Mesothelial cell of epicardium (in vitro differentiated cells): ENCODE data around the gene TMEM82. TPM values are rescaled to one million over a fixed set of nuclear protein-coding genes. Genes with fewer than 3 reads are reported as not detected.

ENCODE experiments used
- DNase-seq, 2 experiments: peaks; one replicate each; pipeline ENCODE4 v3.0.0; 2021; ENCODE audit warnings: low spot score in 2 of 2; ENCODE audit not compliant: unreplicated experiment in 2 of 2
- H3K27ac Mint-ChIP-seq: 2 replicates; pipeline ENCODE4 v1.8.0; 2021; ENCODE audit warnings: mixed read lengths
- H3K27me3 Mint-ChIP-seq: 2 replicates; pipeline ENCODE4 v1.8.0; 2021; ENCODE audit warnings: low read depth, mixed read lengths
- H3K36me3 Mint-ChIP-seq: 2 replicates; pipeline ENCODE4 v1.8.0; 2021; ENCODE audit warnings: mixed read lengths
- H3K4me1 Mint-ChIP-seq: 2 replicates; pipeline ENCODE4 v1.8.0; 2021; ENCODE audit warnings: mixed read lengths
- H3K4me3 Mint-ChIP-seq: 2 replicates; pipeline ENCODE4 v1.8.0; 2021; ENCODE audit warnings: mild to moderate bottlenecking, moderate library complexity, mixed read lengths
- H3K9me3 Mint-ChIP-seq: 2 replicates; pipeline ENCODE4 v1.8.0; 2021; ENCODE audit warnings: mixed read lengths
- CTCF ChIP-seq: fragments of 200-600 bp; sonication (generic); IDR thresholded peaks from one replicate; pipeline ENCODE4 v1.5.0; 2021; ENCODE audit warnings: antibody characterized with exemption; ENCODE audit not compliant: unreplicated experiment
- total RNA-seq: library from RNA; stranded (reverse); gene quantifications from 3 replicates; pipeline ENCODE4 v1.2.1, GENCODE V29; 2021

Gene TMEM82
- total RNA-seq, 1 donor from 2014 or later = not detected

DNA sequence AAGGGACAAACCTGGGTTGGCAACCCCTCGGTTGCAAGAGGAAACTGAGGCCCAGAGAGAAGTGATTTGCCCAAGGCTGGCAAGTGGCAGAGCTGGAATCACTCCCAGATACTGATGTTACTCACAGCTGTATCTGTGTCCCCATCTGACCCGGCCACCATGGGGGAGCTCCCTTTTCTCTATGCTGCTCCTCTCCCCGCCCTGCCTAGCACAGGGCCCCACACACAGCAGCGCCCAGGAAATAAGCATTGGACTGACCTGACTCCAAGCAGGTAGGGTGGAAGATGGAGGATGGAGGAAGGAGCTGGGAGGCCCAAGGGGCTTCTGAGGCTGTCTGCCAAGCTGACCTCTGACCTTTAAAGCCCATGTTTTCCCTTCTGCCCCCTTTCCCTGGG is 13.3 kb downstream of the TMEM82 start:
- Mint-ChIP-seq H3K9me3 (no peaks in the 10 kb centered on the region), H3K4me3 (no peak overlapping the region), H3K27me3 (no peaks in the 10 kb centered on the region), H3K4me1 (peaks cover 14% of the 10 kb centered on the region), H3K36me3 (no peaks in the 10 kb centered on the region), H3K27ac (no peak overlapping the region)
- TF ChIP-seq CTCF = no peak
- DNase-seq = no peak

DNA sequence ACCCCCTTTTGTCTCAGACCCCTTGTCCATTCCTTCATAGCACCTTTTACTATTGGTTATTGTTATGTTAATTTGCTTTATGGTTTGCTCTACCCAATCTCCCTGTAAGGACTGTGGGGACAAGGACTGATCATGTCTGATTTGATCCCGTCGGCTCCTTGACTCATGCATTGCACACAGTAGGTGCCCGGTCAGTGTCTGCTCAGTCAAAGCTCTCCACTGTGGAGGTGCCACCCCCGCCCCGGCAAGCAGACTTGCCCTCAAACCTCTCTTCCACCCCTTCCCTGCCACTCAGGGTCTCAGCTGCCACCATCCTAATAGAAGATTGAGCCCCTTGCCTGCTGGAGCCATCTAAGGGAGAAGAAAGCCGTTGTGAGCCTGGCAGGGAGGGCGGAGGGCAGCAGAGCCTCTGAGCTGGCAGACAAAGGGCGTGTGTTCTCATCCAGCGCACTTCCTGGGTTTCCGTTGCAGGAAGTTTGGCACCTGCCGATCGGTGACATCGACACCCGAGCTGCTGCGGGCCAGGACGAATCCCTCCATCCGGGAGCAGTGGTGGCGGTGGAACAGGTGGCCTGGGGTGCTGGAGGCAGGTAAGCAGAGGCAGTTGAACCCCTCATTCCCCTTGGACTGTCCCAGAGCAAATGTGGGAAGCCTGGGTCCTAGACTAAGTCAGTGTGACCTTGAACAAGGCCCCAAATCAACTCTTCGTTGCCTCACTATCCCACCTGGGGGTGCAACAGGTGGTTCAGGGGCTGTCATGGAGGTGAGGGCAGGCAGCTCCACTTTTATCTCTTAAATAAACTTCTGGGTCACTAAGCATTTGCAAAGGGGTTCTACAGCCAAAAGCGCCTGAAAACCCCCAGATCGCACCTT is 14.1 kb downstream of the TMEM82 start:
- no peaks in the 10 kb centered on the region for H3K9me3 Mint-ChIP-seq
- peak overlapping the region; percentile 9 for H3K27ac Mint-ChIP-seq
- H3K36me3 Mint-ChIP-seq = no peaks in the 10 kb centered on the region
- no peak for TF ChIP-seq CTCF
- DNase-seq = no peak
- no peak overlapping the region for H3K4me3 Mint-ChIP-seq
- no peaks in the 10 kb centered on the region for H3K27me3 Mint-ChIP-seq
- peaks cover 21% of the 10 kb centered on the region for H3K4me1 Mint-ChIP-seq

DNA sequence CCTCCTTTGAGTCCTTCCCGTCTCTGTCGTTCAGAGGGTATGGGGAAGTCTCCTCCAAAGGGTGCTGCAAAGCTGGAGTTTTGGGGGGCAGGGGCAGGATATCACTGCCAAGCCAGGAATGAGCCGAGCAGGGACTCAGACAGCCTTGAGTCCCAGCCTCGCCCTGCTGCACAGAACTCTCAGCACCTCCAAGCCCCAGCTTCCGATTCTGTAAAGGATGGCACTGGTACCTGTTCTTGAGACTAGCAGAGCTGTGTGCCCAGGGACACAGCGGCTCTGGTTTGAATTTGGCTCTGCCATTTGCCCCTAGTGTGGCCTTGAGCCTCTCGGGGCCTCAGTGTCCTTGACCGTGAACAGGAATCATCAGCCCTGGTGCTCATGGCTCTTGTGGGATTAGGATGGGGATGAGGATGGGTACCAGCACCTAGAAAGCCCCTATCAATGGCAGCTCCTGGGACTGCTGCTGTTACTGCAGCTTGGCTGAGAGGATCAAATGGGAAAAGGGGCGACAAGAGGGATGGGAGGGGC is 14.8 kb downstream of the TMEM82 start:
- no peak for DNase-seq
- Mint-ChIP-seq H3K4me3 (peak overlapping the region; percentile 83), H3K27me3 (no peaks in the 10 kb centered on the region), H3K4me1 (peaks cover 26% of the 10 kb centered on the region), H3K9me3 (no peaks in the 10 kb centered on the region), H3K27ac (peak overlapping the region; percentile 55), H3K36me3 (no peaks in the 10 kb centered on the region)
- no peak for TF ChIP-seq CTCF

DNA sequence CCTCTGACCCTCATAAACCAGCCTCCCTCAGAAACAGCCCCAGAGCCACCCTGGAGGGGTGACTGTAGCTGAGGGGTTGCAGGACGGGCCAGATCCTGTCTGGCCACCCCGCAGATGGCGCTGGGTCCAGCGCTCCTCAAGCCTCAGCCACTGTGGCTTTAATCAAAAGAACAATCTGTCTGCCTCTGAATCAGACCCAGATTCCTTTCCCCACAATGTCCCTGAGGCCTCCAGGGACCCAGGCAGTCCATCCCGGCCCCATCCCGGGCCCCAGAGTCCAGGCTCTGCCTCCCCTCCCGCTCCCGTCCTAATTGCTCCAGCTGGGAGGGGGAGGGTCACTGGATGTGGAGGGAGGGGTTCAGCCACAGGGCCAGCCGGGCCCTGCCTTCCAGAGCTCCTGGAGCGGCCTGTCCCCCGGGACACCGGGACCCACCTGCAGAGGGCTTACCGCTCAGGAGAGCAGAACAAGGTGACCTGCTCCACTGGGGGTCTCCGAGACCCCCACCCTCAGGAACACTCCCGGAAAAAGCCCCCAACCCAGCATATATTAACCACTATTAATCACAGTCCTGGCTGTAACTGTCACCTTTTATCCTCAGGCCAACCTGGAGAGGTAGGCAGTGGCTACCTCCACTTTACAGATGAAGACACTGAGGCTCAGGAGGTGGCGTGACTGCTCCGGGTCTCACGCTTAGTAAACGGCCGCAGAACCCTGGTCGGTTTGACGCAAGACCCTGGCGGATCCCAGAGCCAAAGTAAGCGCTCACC is 15.5 kb downstream of the TMEM82 start:
- H3K4me1 Mint-ChIP-seq = peaks cover 31% of the 10 kb centered on the region
- H3K4me3 Mint-ChIP-seq = peak overlapping the region; percentile 83
- TF ChIP-seq CTCF = no peak
- no peaks in the 10 kb centered on the region for H3K27me3 Mint-ChIP-seq
- peaks cover 2% of the 10 kb centered on the region for H3K36me3 Mint-ChIP-seq
- DNase-seq = no peak
- no peaks in the 10 kb centered on the region for H3K9me3 Mint-ChIP-seq
- peak overlapping the region; percentile 94 for H3K27ac Mint-ChIP-seq

DNA sequence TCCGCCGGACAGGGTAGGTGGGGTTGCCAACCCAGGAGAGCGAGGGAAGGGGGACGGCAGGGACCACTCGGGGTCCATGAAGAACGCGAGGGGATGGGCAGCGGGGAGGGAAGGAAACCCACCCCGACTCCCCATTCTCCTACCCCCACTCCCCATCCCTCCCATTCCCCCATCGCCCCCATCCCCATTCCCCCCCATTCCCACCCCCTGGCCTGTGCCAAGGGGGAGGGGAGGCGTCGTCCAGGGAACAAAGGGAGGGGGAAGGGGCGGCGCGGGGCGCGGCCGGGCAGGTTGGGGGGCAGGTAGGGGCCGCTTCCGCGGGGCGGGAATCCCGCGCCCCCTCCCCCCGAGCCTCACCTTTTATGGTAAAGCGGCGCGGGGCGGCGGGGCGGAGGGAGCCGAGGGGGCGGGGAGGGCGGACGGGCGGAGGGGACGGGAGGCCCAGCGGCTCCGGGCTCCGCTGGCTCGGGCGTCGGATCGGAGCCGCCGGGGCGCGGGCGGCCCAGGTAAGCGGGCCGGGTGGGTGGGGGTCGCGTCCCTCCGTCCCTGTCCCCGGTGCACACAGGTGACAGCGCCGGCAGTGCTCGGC is 16.1 kb downstream of the TMEM82 start, which contains the start of gene FBLIM1:
FBLIM1 (plus strand) TSS at position 453 of the 589 bp plus-strand sequence. CDS start 6,189 bp downstream, outside the sequence.
- peak in 1 of 2 experiments; percentile 62 for DNase-seq
- peaks cover 2% of the 10 kb centered on the region for H3K36me3 Mint-ChIP-seq
- H3K9me3 Mint-ChIP-seq = no peaks in the 10 kb centered on the region
- H3K4me3 Mint-ChIP-seq = peak within 1 kb of the TSS; percentile 87
- H3K27me3 Mint-ChIP-seq = no peaks in the 10 kb centered on the region
- TF ChIP-seq CTCF = no peak
- H3K4me1 Mint-ChIP-seq = peaks cover 32% of the 10 kb centered on the region
- peak within 1 kb of the TSS; percentile 94 for H3K27ac Mint-ChIP-seq
